ENCODE data around the gene ESYT2.

- TF ChIP-seq CTCF (IDR thresholded peaks at IDR 0.05; ENCODE audit: low read depth, low read length, missing input control) (no peak), RAD21 (IDR thresholded peaks at IDR 0.05) (no peak), ATF3 (IDR thresholded peaks at IDR 0.05) (no peak)
Measured at GRCh38 chr7:158763454-158764033, 65.8 kb downstream of the ESYT2 start.
